RPMI7951 (cell line): ENCODE results near the gene ZNF576. TPM values are rescaled to one million over a fixed set of nuclear protein-coding genes. Genes with fewer than 3 reads are reported as not detected.
"Not testable (repeated sequence)": the region's sequence is repeated elsewhere in the genome, so short reads cannot be mapped to it uniquely, and the experiment has no call there.

Source experiments
- DNase-seq: peaks from one replicate; pipeline ENCODE4 v3.0.0-alpha.2; 2012; ENCODE audit warnings: low read depth
- total RNA-seq: library from RNA; depleted of rRNA; stranded (reverse); fragments of >200 nt; shearing (Covaris generic); gene quantifications from 2 replicates; pipeline ENCODE4 v1.2.3, GENCODE V29; 2014; rRNA removed

The ZNF576 gene, protein sequence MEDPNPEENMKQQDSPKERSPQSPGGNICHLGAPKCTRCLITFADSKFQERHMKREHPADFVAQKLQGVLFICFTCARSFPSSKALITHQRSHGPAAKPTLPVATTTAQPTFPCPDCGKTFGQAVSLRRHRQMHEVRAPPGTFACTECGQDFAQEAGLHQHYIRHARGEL
- 13.1 and 18.9 TPM in 2 replicates for total RNA-seq

DNA sequence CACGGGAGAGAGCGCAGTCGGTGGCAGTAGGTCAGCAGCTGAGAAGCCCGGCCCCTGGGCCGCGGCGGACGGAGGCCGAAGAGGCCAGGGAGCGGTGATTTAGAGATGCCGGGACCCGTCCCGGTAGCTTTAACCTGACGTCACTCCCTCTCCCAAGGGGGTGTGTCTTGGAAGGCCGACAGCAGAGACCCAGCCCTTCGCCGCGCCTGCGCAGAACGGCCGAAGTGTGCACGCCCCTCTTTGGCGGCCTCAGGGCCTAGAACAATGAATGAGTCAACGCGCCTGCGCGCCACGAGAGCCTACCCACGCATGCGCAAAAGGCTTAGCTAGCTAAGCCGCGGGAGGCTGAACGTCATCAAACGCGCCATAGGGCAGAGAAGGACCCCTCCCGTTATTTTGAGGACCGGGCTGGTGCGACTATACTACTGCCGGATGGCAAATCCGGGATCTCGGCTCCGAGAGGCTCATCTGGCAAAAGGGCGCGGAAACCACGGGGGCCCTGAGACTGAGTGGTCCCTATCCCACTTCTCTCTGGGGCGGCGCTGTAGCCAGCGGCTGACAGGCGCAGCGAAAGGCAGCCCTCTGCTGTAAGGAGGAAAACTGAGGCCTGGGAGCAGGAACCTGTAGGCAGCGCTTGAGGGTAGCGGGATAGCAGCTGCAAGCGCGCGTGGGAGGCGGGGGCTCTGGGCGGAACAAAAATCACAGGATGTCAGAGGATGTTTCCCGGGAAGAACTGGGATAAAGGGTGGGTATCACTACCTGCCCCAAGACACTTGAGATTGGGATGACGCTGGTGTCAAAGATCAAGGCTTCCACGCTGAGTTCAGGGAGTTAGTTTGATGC, at the start of gene ZNF576, which contains the start of gene IRGQ:
ZNF576 (plus strand) TSS at position 597 of the 843 bp plus-strand sequence. CDS start 514 bp downstream, outside the sequence.
IRGQ (minus strand) TSS at position 136 of the 843 bp plus-strand sequence. CDS start 796 bp downstream, outside the sequence.
- DNase-seq, result peak; percentile 98

DNA sequence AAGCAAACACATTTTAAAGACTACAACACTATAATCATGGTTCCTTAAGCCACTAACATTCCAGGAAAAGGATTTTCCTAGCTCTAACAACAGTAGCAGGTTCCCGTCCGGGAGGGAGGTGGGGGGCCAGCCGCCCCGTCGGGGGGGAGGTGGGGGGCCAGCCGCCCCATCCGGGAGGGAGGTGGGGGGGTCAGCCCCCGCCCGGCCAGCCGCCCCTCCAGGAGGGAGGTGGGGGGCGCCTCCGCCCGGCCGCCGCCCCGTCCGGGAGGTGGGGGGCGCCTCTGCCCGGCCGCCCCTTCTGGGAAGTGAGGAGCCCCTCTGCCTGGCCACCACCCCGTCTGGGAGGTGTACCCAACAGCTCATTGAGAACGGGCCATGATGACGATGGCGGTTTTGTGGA, 48.5 kb upstream of the ZNF576 start:
- DNase-seq, result not testable (repeated sequence)

DNA sequence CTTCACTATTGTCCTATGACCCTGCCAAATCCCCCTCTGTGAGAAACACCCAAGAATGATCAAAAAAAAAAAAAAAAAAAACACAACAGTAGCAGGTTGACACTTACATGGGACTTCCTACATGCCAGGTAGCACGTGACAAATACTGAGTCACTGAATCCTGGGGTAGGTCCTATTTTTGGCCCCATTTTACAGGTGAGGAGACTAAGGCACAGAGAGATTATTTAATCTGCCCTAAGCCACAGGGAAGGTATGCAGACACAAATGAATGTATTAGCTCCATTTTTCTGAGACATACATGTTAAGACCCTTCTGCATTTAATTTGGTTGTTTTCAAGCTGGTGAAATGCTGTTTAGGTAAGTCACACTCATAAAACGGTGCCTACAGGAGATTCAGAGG, 47.7 kb upstream of the ZNF576 start:
- no peak for DNase-seq

DNA sequence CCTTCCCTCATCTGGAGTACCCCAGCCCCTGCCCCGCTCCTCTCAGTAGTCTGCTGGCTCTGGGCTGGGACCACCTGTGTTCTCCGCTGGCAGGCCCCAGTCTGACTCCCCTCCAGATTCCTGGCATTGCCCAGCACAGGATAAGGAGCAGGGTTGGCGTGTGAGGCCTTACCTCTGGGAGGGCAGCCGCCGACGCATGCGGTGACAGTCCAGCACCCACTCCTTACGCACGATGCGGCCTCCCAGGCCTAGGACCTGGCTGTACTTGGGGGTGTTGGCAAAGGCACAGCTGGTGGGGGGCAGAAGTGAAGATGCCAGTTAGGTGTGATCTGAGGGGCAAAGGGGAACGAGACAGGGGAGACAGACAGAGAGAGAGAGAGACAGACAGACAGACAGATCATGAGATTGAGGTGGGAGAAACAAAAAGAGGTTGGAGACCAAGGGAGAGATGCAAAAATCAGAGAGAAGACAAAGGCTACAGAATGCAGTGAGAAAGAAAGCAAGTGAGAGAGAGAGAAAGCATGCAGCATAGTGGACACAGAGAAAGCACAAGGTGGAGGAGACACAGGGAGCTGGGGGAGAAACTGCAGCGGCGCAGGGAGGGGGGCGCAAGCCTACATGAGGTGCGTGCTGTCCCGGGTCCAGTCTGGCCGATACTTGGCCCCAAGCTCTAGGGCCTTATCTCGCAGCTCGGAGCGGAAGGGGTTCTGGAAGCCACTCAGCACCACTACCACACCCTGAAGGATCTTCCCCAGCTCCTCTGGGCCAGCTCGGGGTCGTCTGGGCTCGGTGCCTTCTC, 44.8 kb upstream of the ZNF576 start:
- no peak for DNase-seq

DNA sequence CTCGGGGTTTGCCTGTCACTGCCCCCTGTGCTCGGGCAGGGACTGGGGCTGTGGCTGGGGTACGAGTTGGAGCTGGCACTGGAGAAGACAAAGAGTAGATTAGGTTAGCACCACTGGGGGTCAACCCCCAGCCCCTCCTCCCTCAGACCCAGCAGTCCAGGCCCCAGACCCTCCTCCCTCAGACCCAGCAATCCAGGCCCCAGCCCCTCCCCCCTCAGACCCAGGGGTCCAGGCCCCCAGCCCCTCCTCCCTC, 44.3 kb upstream of the ZNF576 start:
- no peak for DNase-seq

DNA sequence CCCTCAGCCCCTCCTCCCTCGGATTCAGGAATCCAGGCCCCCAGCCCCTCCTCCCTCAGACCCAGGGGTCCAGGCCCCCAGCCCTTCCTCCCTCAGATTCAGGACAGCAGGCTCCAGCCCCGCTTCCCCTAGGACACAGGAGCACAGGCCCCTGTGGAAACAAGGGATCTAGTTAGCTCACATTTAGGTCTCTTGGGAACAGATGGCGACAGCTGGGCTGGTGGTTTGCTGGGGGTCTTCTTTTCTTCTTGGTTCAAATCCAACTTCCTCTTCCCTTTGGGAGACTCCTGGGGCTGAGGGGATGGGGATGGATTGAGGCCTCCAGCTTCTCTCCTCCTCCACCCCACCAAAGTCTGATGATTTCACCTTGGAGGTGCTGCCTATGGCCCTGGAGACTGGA, 43.8 kb upstream of the ZNF576 start:
- DNase-seq, result no peak

DNA sequence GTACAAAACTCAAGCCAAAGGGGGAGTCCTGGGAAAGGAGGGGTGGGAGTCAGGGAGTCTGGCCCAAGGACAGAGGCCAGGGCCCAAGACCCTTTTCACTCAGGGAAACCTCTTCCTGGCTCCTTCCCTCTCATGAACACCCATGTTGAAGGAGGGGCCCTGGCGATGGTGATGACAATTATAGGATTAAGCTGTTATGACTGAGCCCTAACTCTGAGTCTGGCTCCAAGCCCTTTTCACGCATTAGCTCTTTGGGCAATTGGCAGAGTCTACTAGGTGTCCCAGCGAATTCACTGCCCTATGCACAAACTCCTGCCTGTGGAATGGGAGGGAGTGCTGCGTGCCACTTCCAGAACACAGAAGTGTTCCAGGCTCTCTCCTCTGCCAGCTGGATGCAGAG, 42.7 kb upstream of the ZNF576 start:
- DNase-seq, result no peak

DNA sequence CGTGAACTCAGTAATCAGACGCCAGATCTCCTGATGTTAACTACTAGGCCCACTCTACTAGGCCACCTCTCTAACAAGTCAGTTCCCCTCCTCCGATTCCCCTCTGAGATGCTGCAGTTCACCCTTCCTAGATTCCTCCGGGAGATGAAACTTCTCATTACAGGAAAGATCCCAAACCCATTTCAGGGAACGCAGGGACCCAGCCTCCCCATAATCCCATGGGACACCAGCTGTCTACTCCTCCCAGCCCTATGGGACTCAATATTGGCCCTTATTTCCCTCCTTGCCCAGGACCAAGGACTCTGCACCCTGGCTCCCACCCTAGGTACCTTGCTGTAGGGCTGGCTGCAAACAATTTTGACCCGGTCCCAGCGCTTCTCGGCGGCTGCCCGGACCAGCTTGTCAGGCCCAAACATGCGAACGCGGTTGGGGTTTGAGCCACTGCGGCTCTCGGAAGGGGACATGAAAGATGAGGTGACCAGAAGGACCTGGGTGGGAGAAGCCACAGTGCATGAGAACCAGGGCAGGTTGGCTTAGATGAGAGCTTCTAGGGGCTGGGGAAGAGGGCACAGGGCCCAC, 42.0 kb upstream of the ZNF576 start:
- DNase-seq, result no peak

DNA sequence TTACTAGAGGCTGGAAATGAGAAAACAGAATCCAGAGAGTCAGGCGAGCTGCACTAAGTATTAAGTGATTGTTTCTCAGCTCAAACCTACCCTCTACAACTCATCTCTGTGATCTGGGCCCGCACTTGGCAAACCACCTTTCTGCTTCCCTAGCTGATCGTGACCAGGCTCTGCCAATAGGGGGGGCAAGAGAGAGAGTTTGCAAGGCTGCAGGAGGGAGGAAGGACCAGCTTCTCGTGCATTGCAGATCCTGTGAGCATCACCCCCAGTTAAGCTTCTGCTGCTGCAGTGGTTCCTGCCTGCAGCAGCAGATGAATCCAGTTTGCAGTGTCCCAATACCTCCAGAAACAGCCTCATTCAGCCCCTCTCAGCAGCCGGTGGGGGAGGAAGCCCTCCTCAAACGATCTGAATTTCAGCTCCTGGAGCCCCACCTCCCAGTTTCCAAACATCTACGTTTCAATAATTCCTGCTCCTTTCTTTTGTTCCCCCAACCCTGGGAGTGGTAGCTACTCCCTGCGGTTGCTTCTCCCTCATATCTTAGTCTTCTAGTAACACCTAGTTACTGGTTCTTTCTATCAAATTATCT, 41.1 kb upstream of the ZNF576 start:
- peak; percentile 65 for DNase-seq

DNA sequence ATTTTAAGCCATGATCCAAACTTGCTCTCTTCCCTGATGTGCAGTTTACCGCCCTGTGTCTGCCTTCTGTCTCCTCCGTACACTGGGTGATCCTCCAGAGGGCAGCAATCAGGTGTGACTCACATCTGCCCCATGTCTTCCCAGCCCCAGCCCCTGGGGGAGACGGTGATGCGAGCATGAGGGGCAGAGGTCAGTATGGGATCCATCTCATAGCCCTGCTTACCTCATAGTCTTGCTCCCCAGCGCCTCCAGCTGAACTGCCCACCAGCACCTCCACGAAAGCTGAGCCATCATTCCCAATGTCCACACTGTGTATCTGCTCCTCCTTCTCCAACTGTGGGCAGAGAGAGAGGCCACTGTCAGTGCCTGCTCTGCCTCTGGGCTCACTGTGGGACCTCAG, 35.7 kb upstream of the ZNF576 start:
- DNase-seq, result peak; percentile 59

DNA sequence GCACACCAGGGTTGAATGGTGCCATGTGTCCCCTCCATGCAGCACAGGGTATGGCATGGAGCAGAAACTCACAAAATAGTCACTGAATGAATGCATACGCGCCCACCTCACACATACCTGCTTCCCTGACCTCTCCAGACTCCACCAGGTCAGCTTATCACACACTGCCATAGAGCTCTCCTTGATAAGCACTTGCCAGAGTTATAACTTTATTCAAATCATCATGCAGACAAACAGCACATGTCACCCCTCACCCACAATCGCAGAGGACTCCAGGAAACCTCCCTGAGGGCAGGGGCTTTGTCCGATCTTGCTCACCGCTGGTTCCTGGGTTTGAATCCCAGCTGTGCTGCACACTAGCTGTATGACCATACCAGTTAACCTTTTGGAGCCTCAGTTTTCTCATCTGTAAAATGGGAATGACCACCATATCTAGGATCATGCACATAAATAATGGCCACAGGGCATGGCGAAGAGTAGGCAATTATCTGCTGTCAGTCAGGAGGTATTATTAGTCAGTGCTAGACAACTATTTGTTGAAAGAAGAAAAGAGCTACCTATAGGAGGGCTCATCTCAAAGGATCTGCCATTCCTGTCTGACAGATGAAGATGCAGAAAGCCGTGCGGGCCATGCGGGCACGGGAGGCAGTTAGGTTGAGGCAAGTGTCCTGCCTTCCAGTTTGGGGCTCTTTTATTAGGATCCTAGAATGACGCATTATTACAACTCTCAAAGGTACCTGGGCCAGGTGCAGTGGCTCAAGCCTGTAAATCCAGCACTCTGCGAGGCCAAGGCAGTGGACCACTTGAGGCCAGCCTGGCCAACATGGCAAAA, 35.0 kb upstream of the ZNF576 start:
- DNase-seq, result no peak

DNA sequence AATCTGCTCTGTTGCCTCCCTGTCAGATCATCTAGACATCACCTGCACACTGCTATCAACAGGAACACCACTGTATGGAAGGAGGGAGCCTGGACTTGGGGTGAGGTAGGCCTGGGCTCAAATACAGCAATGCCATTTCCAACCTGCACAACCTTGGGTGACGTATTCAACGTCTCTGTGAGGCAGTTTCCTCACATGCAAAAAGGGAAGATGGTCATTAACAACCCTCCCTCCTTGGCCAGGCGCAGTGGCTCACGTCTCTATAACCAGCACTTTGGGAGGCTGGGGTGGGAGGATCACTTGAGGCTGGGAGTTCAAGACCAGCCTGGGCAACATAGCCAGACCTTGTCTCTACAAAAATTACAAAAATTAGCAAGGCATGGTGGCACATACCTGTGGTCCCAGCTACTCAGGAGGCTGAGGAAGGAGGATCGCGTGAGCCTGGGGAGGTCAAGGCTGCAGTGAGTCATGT, 34.1 kb upstream of the ZNF576 start:
- no peak for DNase-seq

DNA sequence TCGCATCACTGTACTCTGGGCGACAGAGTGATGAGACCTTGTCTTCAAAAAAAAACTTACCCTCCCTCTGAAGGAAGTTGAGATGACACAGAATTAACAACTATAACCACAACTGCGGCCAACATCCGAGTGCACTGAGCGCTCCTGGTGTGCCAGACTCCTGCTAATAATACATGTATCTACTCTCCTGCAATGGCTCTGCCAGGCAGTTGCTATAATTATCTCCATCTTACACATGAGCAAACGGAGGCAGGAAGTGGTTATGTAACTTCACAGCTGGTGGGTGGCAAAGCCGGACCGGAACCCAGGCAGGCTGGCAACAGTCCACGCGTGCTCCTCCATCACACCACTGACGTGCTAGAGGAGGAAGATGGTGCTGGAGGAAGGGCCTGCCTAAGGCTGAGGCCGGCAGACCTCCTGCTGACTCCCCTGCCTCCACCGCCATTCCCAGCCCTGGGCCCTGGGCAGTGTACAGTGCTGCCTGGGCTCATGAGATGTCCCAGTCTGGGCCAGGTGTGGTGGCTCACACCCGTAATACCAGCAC, 33.6 kb upstream of the ZNF576 start:
- DNase-seq, result peak; percentile 99

DNA sequence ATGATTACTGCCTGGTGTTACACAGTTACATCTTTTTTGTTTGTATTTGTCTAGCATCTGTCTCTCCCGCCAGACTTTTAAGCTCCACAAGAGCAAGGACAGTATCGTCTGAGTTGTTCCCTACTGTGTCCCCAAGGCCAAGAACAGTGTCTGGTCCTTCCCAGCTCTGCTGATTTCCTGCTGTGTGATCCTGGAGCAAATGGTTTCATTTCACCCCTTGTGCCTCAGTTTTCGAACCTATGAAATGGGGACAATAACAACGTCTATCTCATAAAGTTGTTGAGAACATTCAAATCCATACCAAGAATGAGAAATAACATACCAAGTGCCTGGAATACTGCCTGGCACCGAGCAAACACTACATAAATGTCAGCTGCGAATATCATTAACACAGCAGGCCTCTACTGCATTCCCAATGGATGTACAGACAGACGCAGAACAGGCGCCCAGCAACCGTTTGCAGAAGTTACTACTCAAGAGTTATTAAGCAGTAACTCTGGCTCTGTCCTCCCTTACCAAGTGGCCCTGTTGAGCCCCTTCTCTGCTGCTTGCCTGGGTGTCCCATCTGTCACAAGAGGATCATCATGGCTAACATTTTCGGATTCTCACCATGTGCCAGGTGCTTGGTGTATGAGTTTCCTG, 32.5 kb upstream of the ZNF576 start:
- DNase-seq, result no peak

DNA sequence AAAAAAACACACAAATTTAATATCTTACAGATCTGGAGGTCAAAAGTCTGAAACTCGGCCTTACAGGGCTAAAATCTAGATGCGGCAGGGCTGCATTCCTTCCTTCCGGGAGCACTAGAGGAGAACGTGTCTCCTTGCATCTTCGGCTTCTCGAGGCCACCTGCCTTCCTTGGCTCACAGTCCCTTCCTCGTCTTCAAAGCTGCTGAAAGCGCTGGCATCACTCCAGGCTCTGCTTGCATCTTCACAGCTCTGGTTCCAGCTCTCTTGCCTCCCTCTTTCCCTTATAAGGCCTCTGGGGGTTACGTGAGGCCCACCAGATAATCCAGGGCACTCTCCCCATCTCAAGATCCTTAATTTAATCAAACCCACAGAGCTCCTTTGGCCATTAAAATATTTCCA, 31.6 kb upstream of the ZNF576 start:
- no peak for DNase-seq

DNA sequence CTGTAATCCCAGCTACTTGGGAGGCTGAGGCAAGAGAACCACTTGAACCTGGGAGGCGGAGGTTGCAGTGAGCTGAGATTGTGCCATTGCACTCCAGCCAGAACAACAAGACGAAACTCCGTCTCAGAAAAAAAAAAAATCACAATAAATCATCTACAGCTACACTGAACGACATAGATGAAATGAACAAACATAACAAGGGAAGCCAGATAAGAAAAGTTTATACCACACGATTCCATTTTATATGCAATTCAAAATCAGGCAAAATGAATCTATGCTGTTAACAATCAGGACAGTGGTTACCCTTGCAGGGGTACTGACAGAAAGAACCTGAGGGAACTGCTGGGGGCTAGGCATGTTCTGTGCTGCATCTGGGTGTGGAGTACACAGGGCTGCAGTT, 26.7 kb upstream of the ZNF576 start:
- no peak for DNase-seq

DNA sequence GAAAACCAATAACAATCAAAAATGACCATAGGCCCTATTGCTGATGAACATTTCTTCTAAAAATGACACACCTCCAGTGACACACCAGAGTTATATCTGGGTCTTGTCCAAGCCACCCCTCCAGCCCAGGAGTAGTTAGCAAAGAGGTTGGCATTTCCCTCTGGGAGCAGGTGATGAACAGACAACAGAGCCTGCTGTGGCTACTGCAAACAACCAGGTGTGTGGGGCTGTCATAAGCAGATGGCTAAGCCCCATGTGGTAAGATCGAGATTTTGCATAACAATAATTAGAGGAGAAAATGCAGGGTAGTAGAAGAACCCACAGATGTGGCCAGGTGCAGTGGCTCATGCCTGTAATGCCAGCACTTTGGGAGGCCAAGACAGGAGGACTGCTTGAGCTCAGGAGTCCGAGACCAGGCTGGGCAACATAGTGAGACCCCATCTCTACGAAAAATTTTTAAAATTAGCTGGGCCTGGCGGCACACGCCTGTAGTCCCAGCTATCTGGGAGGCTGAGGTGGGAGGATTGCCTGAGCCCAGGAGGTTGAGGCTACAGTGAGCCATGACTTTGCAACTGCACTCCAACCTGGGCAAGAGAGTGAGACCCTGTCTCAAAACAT, 26.1 kb upstream of the ZNF576 start:
- DNase-seq, result no peak

DNA sequence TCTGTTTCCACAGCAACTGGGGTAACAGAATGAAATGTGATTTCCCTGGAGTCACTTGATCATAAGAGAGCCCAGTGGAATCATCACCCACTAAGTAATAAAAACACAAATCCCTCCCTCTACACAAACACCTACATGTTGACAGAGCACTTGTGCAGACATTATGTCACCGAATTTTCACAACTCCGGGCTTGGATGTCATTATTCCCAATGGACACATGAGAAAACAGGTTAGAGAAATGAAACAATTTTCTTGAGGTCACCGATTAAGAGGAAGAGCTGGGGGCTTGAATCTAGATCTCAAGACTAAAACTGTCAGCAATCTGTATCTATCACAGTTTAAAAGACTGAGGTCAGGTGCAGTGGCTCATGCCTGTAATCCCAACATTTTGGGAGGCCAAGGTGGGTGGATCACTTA, 24.2 kb upstream of the ZNF576 start:
- DNase-seq, result no peak

DNA sequence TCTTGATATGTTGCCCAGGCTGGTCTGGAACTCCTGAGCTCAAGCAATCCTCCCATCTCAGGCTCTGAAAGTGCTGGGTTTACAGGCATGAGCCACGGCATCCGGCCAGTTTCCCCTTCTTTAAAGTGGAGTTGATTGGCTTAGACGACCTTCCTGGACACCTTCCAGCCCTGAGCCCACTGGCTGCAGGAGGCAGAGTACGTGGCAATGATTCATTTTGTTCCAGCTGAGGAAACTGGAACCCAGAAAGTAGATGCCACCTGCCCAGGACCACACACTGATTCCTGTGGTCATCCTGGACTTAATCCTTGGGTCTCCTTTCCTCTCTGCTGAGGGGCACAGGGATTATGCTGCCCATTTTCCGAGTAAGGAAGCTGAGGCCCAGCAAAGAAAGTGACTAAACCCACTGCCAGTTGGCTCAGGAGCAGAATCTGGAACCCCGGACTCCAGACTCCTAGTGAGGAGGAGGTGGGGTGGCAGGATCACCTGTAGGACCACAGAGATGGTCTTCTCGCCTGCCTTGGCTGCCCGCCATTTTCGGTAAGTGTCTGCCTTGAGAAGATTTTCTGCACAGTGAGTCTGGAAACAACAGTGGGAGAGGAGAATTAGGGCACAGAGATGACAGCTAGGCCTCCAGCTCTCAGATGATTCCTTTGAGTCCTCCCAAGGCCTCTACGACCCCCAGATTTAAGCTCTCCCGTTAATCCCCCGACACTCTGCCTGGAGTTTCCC, 21.8 kb upstream of the ZNF576 start:
- DNase-seq, result peak; percentile 90
